Measurements from ENCODE around the gene CA10. TPM values are rescaled to one million over a fixed set of nuclear protein-coding genes. Genes with fewer than 3 reads are reported as not detected.

Gene CA10
- total RNA-seq, 2 donors from 2014 or later: 0.22 to 0.37 TPM

- no peaks in the 10 kb centered on the region for H3K4me1 Mint-ChIP-seq
- no peak for TF ChIP-seq CTCF (conservative IDR thresholded peaks at IDR 0.05)
- no peak overlapping the region for H3K27ac ChIP-seq (ENCODE audit: low read depth, low read length)
- H3K9me3 ChIP-seq (ENCODE audit: control insufficient read depth, low read length): no peaks in the 10 kb centered on the region
- H3K9ac ChIP-seq (ENCODE audit: extremely low read depth, low read length, poor library complexity, severe bottlenecking): no peak overlapping the region
- no peaks in the 10 kb centered on the region for H3K36me3 ChIP-seq (ENCODE audit: control insufficient read depth, insufficient read depth, low read length)
- H3K27ac Mint-ChIP-seq: no peak overlapping the region
- H3K4me3 Mint-ChIP-seq: no peak overlapping the region
- no peaks in the 10 kb centered on the region for H3K4me1 ChIP-seq (ENCODE audit: control insufficient read depth, insufficient read depth, low read length)
- H3K27me3 Mint-ChIP-seq (ENCODE audit: insufficient read depth): peaks cover 4% of the 10 kb centered on the region
- no peaks in the 10 kb centered on the region for H3K36me3 Mint-ChIP-seq (ENCODE audit: low read depth)
- WGBS, 2 experiments (ENCODE audit: insufficient coverage in 1 of 2, insufficient read length in 1 of 2): no CpG with 5 or more reads among the region's 1 CpG
- H3K27me3 ChIP-seq (ENCODE audit: control insufficient read depth, insufficient read depth, low read length, poor library complexity, severe bottlenecking): no peaks in the 10 kb centered on the region
- no peaks in the 10 kb centered on the region for H3K9me3 Mint-ChIP-seq
- H3K4me3 ChIP-seq (ENCODE audit: low read length): no peak overlapping the region
- DNase-seq: no peak
Measured at GRCh38 chr17:51767287-51767686, 391.2 kb downstream of the CA10 start.

- no peaks in the 10 kb centered on the region for H3K36me3 ChIP-seq (ENCODE audit: control insufficient read depth, insufficient read depth, low read length)
- no peak for DNase-seq
- Mint-ChIP-seq H3K36me3 (ENCODE audit: low read depth) (no peaks in the 10 kb centered on the region), H3K27ac (no peak overlapping the region), H3K4me3 (no peak overlapping the region), H3K4me1 (no peaks in the 10 kb centered on the region), H3K9me3 (no peaks in the 10 kb centered on the region), H3K27me3 (ENCODE audit: insufficient read depth) (peaks cover 4% of the 10 kb centered on the region)
- H3K4me3 ChIP-seq (ENCODE audit: low read length): no peak overlapping the region
- WGBS, 2 experiments (ENCODE audit: insufficient coverage in 1 of 2, insufficient read length in 1 of 2): 81 to 90% methylated on average over 6 to 8 of the region's 8 CpGs
- no peak overlapping the region for H3K9ac ChIP-seq (ENCODE audit: extremely low read depth, low read length, poor library complexity, severe bottlenecking)
- TF ChIP-seq CTCF (conservative IDR thresholded peaks at IDR 0.05): no peak
- no peaks in the 10 kb centered on the region for H3K4me1 ChIP-seq (ENCODE audit: control insufficient read depth, insufficient read depth, low read length)
- H3K9me3 ChIP-seq (ENCODE audit: control insufficient read depth, low read length): no peaks in the 10 kb centered on the region
- H3K27ac ChIP-seq (ENCODE audit: low read depth, low read length): no peak overlapping the region
- H3K27me3 ChIP-seq (ENCODE audit: control insufficient read depth, insufficient read depth, low read length, poor library complexity, severe bottlenecking): no peaks in the 10 kb centered on the region
Measured at GRCh38 chr17:51765282-51766135, 393.0 kb downstream of the CA10 start.

DNA sequence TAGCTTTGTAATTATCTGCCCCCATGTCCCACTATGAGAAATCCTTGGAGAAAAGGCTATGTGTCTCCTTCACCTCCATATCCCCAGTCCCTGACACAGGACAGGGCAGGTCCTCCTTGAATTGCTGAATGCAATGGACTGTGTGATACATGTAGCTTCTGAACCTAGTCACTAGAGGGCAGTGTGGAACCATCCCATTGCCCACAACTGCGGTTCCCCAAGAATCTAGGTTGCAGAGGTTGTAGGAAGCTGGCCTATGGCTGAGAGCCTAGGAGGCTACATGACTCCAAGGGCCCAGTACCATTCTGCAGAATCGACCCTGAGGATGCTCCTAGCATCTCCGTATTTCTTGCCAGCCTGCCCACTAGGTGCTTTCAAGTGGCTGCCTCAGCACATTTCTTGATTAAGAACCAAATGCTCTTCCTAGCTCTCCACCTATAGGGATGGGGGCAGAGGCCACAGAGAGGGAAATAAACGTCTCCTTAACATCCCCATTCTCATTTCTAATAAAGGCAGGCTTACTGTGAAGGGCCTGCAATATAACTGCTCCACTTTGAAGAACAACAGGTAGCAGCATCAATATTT lies 394.0 kb downstream of the CA10 start:
- Histone ChIP-seq H3K27ac (ENCODE audit: low read depth, low read length) (no peak overlapping the region), H3K27me3 (ENCODE audit: control insufficient read depth, insufficient read depth, low read length, poor library complexity, severe bottlenecking) (no peaks in the 10 kb centered on the region), H3K36me3 (ENCODE audit: control insufficient read depth, insufficient read depth, low read length) (no peaks in the 10 kb centered on the region), H3K9me3 (ENCODE audit: control insufficient read depth, low read length) (no peaks in the 10 kb centered on the region), H3K9ac (ENCODE audit: extremely low read depth, low read length, poor library complexity, severe bottlenecking) (no peak overlapping the region), H3K4me1 (ENCODE audit: control insufficient read depth, insufficient read depth, low read length) (no peaks in the 10 kb centered on the region), H3K4me3 (ENCODE audit: low read length) (no peak overlapping the region)
- 0 to 23% methylated on average over 1 to 4 of the region's 4 CpGs for WGBS, 2 experiments (ENCODE audit: insufficient coverage in 1 of 2, insufficient read length in 1 of 2)
- Mint-ChIP-seq H3K36me3 (ENCODE audit: low read depth) (no peaks in the 10 kb centered on the region), H3K4me3 (no peak overlapping the region), H3K27me3 (ENCODE audit: insufficient read depth) (peaks cover 6% of the 10 kb centered on the region), H3K4me1 (no peaks in the 10 kb centered on the region), H3K27ac (no peak overlapping the region), H3K9me3 (no peaks in the 10 kb centered on the region)
- TF ChIP-seq CTCF (conservative IDR thresholded peaks at IDR 0.05): peak; percentile 93
- DNase-seq: peak; percentile 91
